ENCODE measurements around the gene PRKD2. TPM values are rescaled to one million over a fixed set of nuclear protein-coding genes. Genes with fewer than 3 reads are reported as not detected.

The PRKD2 gene
- total and polyA plus RNA-seq, 4 donors: 7.3 to 14.4 (median 9.3) TPM

- no peak for DNase-seq (ENCODE audit: low spot score)
- Histone ChIP-seq H3K9me3 (ENCODE audit: control insufficient read depth in 4 of 4, low read length in 3 of 4) (no peaks in the 10 kb centered on the region), H3K4me3 (ENCODE audit: low read depth in 1 of 3, low read length in 3 of 3) (no peak overlapping the region), H3K27me3 (ENCODE audit: control insufficient read depth in 4 of 4, insufficient read depth in 4 of 4, low read length in 3 of 4) (peaks cover 0 to 18% (median 0%) of the 10 kb centered on the region in 4 donors), H3K36me3 (ENCODE audit: control insufficient read depth in 4 of 4, insufficient read depth in 3 of 4, low read depth in 1 of 4, low read length in 3 of 4) (no peaks in the 10 kb centered on the region), H3K4me1 (ENCODE audit: control insufficient read depth in 4 of 4, insufficient read depth in 4 of 4, low read length in 3 of 4) (peaks cover 4 to 21% (median 17%) of the 10 kb centered on the region in 4 donors), H3K9ac (ENCODE audit: low read depth in 1 of 2, low read length in 2 of 2) (no peak overlapping the region), H3K27ac (ENCODE audit: low read depth in 1 of 2, low read length in 2 of 2) (no peak overlapping the region)
- TF ChIP-seq, protein P1, sequence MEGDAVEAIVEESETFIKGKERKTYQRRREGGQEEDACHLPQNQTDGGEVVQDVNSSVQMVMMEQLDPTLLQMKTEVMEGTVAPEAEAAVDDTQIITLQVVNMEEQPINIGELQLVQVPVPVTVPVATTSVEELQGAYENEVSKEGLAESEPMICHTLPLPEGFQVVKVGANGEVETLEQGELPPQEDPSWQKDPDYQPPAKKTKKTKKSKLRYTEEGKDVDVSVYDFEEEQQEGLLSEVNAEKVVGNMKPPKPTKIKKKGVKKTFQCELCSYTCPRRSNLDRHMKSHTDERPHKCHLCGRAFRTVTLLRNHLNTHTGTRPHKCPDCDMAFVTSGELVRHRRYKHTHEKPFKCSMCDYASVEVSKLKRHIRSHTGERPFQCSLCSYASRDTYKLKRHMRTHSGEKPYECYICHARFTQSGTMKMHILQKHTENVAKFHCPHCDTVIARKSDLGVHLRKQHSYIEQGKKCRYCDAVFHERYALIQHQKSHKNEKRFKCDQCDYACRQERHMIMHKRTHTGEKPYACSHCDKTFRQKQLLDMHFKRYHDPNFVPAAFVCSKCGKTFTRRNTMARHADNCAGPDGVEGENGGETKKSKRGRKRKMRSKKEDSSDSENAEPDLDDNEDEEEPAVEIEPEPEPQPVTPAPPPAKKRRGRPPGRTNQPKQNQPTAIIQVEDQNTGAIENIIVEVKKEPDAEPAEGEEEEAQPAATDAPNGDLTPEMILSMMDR (IDR thresholded peaks at IDR 0.05; ENCODE audit: low read depth, low read length, missing input control): no peak
- TF ChIP-seq TAF1 (conservative IDR thresholded peaks at IDR 0.05): no peak
- no peak for TF ChIP-seq RXRA (IDR thresholded peaks at IDR 0.05)
- TF ChIP-seq JUND (IDR thresholded peaks at IDR 0.05): no peak
- no peak for TF ChIP-seq YY1 (IDR thresholded peaks at IDR 0.05)
- TF ChIP-seq FOXA1 (IDR thresholded peaks at IDR 0.05): no peak
- no peak for TF ChIP-seq RAD21 (IDR thresholded peaks at IDR 0.05)
- TF ChIP-seq, protein P2, sequence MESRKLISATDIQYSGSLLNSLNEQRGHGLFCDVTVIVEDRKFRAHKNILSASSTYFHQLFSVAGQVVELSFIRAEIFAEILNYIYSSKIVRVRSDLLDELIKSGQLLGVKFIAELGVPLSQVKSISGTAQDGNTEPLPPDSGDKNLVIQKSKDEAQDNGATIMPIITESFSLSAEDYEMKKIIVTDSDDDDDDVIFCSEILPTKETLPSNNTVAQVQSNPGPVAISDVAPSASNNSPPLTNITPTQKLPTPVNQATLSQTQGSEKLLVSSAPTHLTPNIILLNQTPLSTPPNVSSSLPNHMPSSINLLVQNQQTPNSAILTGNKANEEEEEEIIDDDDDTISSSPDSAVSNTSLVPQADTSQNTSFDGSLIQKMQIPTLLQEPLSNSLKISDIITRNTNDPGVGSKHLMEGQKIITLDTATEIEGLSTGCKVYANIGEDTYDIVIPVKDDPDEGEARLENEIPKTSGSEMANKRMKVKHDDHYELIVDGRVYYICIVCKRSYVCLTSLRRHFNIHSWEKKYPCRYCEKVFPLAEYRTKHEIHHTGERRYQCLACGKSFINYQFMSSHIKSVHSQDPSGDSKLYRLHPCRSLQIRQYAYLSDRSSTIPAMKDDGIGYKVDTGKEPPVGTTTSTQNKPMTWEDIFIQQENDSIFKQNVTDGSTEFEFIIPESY (IDR thresholded peaks at IDR 0.05): no peak
- WGBS: 7% methylated on average over 23 of the region's 23 CpGs
Measured at GRCh38 chr19:46634656-46635218, 82.2 kb downstream of the PRKD2 start.

DNA sequence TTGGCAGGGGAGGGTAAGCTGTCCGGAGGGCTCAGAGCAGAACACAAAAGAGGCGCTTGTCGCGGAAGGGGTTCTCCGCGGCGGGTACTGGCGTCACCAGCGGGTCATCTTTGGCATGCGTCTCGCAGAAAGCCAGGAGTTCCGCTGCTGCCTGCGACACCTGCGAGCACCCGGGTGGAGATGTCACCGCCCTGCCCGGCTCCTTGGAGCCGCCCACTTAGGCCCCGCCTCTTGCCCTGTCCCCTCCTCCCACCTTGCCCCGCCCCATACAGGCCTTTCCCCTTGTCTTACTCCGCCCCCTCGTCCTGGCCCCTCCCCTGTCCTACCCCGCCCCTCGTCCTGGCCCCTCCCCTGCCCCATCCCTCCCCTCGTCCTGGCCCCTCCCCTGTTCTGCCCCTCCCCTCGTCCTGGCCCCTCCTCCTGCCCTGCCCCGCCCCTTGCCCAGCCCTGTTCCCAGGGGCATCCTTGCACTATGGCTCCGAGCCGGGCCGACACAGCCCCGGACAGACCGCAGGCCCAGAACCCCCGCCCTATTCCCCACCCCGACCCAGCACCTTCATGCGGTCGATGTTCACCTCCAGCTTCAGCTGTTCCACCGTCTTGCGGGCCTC is 82.8 kb downstream of the PRKD2 start:
- peak overlapping the region in 2 of 3 donors; percentile 5 to 8 for H3K4me3 ChIP-seq (ENCODE audit: low read depth in 1 of 3, low read length in 3 of 3)

More for the DNA sequence above, 82.8 kb downstream of the PRKD2 start:
- H3K27ac ChIP-seq (ENCODE audit: low read depth in 1 of 2, low read length in 2 of 2): no peak overlapping the region
- no peaks in the 10 kb centered on the region for H3K36me3 ChIP-seq (ENCODE audit: control insufficient read depth in 4 of 4, insufficient read depth in 3 of 4, low read depth in 1 of 4, low read length in 3 of 4)
- H3K9me3 ChIP-seq (ENCODE audit: control insufficient read depth in 4 of 4, low read length in 3 of 4): no peaks in the 10 kb centered on the region
- peaks cover 0 to 15% (median 0%) of the 10 kb centered on the region in 4 donors for H3K27me3 ChIP-seq (ENCODE audit: control insufficient read depth in 4 of 4, insufficient read depth in 4 of 4, low read length in 3 of 4)
- H3K9ac ChIP-seq (ENCODE audit: low read depth in 1 of 2, low read length in 2 of 2): no peak overlapping the region
- H3K4me1 ChIP-seq (ENCODE audit: control insufficient read depth in 4 of 4, insufficient read depth in 4 of 4, low read length in 3 of 4): peaks cover 4 to 15% (median 13%) of the 10 kb centered on the region in 4 donors
- TF ChIP-seq REST (IDR thresholded peaks at IDR 0.05): no peak
- no peak for TF ChIP-seq TAF1 (conservative IDR thresholded peaks at IDR 0.05)
- no peak for TF ChIP-seq JUND (IDR thresholded peaks at IDR 0.05)
- TF ChIP-seq HNF4A (conservative IDR thresholded peaks at IDR 0.05): no peak
- TF ChIP-seq, protein P3, sequence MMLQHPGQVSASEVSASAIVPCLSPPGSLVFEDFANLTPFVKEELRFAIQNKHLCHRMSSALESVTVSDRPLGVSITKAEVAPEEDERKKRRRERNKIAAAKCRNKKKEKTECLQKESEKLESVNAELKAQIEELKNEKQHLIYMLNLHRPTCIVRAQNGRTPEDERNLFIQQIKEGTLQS (IDR thresholded peaks at IDR 0.05): no peak
- no peak for TF ChIP-seq RXRA (IDR thresholded peaks at IDR 0.05)
- TF ChIP-seq GABPA (IDR thresholded peaks at IDR 0.05 in 1 of 2, conservative IDR thresholded peaks at IDR 0.05 in 1 of 2): no peak
- no peak for TF ChIP-seq FOXA2 (IDR thresholded peaks at IDR 0.05)
- TF ChIP-seq, protein P1 (IDR thresholded peaks at IDR 0.05; ENCODE audit: low read depth, low read length, missing input control): no peak
- TF ChIP-seq NR2F2 (IDR thresholded peaks at IDR 0.05): no peak
- WGBS: 7% methylated on average over 38 of the region's 38 CpGs
- peak; percentile 88 for DNase-seq (ENCODE audit: low spot score)

Data from liver (tissue), 9 donors.